GM19328 (cell line): Measurements from ENCODE around the gene PCP2.

Source experiments
- ATAC-seq: cut with Tn5 transposase; IDR thresholded peaks from one replicate; pipeline ENCODE4 v1.9.1; 2021; ENCODE audit warnings: mild to moderate bottlenecking, moderate library complexity; ENCODE audit not compliant: unreplicated experiment

Gene PCP2

DNA sequence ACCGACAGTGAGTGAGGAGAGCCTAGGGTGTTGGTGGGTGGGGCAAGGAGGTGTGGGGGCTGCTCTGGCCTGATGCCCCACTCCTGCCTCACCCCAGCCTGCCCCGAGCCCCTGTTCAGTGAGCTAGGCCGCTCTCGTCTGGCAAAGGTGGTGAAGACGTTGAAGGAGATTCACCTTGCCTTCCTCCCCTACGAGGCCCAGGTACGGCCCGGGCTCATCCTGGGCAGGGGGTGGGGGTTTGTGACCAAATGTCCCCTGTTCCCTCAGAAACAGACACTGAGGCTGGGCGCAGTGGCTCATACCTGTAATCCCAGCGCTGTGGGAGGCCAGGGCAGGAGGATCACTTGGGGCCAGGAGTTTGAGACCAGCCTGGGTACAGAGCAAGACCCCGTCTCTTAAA is 7.3 kb upstream of the PCP2 start:
- ATAC-seq, result no peak

DNA sequence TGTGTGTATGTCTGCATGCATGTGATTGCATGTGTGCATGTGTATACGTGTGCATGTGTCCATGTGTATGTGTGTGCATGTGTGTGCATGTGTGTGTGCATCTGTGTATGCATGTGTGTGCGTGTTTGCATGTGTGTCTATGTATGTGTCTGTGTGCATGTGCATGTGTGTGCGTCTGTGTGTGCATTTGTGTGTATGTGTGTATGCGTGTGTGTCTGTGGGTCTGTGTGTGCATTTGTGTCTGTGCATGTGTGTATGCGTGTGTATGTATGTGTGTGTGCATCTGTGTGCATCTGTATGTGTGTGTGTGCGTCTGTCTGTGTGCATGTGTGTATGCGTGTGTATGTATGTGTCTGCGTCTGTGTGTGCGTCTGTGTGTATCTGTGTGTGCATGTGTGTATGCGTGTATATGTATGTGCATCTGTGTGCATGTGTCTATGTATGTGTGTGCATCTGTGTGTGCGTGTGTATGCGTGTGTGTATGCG is 6.4 kb upstream of the PCP2 start:
- ATAC-seq, result no peak

DNA sequence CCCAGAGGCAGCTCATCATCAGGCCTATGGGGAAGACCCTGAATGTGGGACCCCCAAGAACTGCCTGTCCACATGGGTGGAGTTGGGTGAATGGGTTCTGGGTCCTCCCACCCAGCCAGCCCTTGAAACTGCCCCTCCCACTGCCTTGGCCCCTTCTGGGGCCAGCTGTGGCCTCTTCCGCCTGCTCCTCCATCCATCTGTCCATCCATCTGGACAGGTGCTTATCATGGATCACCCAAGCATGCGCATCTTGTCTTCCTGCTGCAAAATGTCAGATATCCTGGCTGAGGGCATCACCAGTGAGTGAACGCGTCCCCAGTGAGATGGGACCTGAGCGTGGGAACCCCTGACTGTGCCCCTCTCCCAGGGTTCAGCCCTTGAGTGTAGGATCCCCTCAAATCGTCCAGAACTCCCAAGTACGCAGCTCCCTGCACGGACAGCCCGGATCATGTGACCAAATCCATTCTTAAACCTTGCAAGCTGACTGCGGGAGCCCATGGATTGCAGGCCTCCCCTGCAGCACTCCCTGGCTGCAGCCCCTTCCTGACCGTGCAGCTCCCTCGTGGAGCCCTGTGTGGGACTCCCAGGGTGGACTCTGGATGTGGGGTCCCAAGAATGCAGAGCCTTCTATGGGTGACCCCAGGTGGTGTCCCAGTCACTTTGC is 5.4 kb upstream of the PCP2 start:
- no peak for ATAC-seq

DNA sequence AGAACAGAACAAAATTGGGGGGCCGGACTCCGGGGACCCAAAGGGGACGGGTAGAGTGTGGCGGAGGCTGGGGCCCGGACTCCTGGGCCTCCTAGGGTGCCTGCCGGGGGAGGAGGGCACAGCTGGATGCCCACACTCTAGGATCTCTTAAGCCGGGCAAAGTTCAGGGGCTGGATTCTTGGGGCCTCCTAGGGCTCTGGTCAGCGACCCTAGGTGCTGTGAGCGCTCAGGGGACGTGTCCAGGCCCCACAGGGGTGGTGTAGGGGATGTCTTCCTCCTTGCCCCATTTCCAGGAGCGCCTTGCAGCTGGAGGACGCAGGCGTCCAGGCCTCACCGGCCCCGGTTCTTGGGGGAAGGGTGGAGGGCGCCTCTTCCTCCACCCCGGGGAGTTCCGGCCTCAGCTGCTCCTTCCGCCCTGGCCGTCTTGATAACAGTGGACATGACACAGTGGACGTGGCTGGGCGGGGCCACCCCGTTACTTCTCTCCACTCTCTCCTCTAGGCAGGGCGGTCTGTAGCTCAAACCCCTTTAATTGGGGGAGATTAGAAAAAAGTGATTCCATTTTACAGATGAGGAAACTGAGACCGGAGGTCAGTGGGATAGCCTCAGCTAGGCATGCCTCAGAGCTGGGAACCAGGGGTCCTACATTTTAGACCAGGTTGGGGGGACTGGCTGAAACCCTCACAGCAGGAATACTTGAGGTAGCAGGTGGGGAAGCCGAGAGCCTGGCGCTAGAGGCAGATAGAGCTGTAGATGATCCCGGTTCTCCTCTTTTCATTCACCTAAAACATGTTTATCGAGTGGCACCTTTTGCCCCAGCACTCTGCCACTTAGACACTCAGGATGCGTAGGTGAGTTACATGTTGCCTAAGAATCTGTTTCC is 4.1 kb upstream of the PCP2 start:
- ATAC-seq, result peak; percentile 15

DNA sequence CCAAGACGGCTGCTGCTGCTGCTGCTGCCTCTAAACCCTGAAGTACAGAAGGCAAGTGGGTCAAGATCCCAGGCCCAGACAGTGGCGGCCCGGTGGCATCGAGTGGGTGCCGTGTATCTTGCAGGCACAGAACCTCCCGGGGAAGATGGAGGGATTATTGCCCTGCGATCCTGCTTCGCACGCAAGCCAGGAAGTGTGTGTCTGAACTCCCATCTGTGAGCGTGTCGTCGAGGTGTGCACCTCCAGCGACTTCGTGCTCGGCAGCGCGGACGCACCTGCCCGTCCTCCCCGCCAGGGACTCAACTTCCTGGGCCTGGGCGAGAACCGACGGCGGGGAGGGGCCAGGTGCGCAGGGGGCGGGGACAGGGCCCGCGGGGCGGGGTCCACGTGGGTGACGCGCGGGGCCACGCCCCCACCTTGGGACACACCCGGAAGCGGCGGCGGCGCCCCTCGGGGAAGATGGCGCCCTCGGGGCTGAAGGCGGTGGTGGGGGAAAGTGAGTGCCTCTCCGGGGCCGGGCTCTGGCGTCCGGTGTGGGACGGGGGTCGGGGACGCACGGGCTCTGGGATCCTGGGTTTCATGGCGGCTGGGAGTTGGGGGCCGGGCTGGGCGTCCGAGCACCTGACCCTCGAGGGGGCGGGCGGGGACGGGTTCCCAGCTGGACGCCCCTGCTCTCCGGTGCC is 3.3 kb upstream of the PCP2 start, which contains the start of gene STXBP2:
STXBP2 (plus strand) TSS at position 420 of the 683 bp plus-strand sequence; CDS start at position 460, 40 bp downstream.
- peak; percentile 61 for ATAC-seq

DNA sequence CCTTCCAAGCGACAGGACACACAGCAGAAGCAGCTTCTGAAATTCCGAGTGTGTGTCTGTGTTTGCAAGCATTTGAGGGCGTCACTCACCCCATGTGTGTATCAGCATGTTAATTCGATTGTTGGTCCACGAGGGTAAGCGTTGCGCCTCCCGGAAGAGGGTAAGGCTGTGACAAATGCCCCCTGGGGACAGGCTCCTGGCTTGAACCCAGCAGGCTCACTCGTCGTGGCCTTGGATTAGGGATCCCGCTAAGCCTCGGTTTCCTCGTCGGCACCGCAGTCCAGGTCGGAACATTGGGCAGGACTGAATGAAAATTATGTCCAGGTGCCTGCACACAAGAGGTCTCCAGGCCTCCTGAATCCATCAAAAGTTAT is 2.8 kb upstream of the PCP2 start:
- ATAC-seq, result no peak

DNA sequence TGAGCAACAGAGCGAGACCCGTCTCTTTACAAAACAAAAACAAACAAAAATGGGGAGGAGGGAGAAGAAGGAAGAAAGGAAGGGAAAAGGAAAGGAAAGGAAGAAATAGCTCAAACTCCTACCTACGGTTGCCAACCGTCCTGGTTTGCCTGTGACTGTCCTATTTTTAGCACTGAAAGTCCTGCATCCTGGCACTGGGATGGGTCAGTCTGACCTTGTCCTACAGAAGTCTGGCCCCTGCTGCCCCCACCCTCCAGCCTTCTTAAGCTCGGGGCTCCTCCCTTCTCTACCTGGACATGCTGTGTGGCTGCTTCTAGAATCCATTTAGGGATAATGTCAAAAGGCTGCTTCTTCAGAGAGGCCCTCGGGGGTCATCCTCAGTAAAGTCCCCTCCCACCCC is 2.2 kb upstream of the PCP2 start:
- ATAC-seq, result no peak

DNA sequence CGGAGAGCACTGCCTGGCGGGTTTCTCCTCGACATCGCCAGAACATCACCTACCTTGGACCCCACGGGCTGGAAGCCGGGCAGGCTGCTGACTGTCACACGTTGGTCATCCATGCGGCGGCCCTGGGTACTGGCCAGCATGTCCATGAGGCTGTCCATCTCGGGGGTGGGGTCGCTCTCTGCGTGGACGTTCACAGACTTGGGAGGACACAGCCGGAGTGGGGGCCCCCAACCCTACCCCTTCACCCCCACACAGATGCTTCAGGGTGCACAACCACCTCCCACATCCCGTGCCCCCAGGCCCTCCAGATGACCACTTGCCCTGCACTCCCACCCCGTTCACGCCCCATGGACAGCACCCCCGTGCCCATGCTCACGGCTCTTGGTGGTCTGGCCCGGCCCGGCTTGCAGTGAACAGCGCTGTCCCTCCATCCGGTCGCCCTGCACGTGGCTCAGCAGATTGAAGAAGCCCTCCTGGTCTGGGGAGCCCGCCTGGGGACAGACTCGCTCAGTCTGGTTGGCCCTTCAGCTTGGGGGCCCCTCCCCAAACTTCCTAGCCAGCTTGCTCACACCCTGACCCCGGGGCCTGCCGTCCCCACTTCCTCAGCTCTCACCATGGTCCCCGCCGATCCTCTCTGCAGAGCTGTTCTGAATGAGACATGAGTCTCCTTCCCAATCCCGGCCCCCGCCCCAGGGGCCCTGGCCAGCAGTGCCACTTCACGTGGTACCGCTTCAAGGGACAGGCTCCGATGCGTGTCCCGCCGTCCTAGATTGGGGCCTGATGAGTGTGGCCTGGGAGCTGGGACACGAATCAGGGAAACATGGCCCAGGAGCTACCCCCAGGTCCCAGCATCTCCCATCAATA is 947 bp downstream of the PCP2 start:
- ATAC-seq, result no peak

DNA sequence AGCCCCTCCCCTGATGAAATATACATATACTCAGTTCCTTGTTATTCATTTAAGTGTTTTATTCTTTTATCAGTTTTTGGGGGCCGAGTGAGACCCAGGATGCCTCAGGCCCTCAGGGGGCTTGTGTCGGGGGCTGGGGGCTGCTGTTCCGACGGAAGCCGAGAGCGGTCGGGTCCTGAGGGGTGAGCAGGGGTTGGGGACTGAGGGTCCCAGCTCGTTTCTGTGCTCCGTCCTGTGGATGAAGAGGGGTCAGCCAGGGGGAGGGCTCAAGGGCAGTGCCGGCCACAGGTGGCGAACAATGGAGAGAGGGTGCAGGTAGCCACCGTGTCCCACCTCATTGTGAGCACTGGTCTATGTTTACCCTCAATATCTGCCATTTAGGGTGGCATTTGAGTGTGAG is 1.9 kb downstream of the PCP2 start:
- no peak for ATAC-seq

DNA sequence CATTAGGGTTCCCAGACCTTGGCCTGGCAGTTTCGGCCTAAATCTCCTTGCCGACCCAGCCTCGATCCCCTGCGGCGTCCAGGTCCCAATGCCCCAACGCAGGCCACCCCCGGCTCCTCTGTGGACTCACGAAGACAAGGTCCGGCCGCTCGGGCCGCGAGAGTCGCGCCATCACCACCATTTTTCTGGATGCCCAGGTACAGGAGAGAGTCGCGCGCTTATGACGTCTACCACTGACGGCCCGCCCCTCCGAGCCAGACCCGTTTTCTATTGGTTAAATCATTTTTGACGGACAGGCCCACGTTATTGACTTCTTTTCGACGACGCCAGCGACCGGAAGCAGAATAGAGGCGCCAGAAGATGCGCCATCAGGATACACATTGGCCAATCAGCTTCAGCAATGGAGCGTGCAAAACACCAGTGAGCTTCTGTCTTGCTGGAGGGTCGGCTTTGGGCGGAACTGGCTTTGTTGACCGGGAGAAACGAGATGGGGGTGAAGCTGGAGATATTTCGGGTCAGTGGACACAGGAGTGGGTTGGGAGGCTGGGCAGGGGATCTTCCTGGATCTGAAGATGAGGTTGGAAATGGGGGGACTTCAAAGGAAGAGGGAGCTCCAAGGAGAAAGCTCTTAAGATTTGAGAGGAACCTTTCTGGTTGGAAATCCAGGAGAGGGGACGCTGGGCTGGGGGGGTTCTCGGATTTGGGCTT is 4.0 kb downstream of the PCP2 start, which contains the start of the genes PET100 and XAB2:
PET100 (plus strand) TSS at position 447 of the 708 bp plus-strand sequence; CDS start at position 488, 41 bp downstream.
XAB2 (minus strand) TSS at position 199 of the 708 bp plus-strand sequence; CDS start at position 181, 18 bp downstream.
- ATAC-seq, result peak; percentile 92

DNA sequence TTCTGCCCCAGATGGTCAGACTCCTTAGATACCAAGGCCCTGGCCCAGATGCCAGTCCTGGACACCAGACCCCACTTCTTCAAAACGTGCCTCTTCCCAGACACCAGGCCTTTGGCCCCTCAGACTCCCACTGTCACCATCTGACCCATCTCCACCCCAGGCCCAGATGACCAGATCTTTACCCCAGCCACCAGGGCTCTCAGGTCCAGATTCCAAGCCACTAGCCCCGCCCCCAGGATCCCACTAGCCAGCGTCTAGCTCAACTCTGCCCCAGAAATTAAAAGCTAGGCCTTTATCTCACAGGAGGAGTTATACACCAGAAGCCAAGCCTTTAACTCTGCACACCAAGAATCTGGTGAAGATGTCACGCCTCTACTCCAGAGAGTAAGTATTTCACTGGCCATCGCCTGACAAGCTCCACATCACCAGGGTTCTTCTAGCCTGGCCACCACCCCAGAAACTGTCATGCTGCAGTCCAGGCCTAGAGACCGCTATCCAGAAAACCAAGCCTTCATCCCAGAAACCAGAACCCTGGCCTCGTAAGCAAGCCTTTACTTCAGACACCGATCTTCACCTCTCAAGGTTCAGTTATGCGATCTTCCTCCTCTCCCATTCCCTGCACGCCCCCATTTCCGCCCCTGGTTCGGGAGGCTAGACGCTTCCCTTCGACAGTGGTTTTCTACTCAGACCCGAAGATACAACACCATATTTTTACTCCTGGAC is 4.8 kb downstream of the PCP2 start:
- ATAC-seq, result no peak

DNA sequence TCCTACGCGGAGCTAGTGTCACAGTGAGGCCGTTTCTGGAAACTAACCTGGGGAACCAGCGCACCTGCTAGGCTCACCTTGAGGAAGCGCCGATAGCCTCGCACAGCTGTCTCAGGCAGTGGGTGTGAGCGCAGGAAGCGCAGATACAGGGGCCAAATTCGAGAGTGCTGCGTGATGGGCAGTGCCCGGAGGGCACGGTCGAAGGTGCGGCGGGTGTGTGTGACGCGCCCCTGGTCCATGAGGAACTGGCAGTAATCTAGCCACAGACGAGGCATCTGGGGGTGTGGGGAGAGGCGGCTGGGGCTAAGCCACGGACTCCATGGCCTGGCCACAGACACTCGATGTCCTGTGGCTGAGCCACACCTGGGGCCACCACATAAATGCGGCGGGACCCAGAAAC is 6.4 kb downstream of the PCP2 start:
- no peak for ATAC-seq

DNA sequence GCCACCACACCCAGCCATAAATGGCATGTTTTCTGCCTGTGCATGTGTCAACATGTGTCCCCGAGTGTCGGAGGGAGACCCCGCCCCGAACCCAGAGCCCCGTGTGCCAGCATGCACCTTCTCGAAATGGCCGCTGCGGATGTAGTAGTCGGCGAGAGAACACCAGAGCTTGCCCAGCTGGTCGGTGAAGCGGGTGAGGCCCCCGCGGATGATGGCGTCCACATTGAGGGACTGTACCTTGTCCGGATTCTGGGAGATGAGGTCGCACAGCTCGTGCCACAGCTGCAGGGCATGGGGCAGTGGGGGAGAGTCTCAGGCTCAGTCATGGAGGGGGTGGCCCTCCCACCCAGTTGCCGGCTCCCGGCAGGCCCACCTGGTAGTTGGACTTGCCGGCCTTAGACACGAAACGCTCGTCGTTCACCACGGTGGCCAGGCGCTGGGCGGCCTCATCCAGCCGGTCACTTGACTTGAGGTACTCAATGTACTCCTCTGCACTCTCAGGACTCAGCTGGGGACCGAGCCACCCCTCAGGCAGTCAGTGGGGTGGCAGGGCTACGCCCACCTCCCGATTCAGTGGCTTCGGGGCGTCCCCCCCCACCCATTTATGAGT is 7.7 kb downstream of the PCP2 start:
- ATAC-seq, result no peak

DNA sequence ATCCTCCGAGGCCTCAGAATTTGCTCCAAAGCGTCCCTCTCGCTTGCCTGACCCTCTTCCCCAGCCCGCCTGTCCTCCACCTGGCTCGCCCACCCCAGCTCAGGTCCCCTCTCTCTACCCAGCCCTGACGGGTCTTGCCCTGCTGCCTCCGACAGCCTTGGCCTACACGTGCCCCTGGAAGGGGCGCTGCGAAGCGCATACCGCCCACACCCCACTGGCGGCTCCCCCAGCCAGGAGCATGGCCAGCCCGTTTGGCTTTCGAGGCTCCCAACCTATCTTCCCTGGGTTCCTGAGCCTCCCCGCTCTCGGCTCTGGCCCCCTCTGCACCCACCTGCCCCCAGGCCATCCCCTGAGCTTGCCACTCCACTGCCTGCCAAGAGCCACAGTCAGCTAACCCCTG is 8.7 kb downstream of the PCP2 start:
- ATAC-seq, result no peak

DNA sequence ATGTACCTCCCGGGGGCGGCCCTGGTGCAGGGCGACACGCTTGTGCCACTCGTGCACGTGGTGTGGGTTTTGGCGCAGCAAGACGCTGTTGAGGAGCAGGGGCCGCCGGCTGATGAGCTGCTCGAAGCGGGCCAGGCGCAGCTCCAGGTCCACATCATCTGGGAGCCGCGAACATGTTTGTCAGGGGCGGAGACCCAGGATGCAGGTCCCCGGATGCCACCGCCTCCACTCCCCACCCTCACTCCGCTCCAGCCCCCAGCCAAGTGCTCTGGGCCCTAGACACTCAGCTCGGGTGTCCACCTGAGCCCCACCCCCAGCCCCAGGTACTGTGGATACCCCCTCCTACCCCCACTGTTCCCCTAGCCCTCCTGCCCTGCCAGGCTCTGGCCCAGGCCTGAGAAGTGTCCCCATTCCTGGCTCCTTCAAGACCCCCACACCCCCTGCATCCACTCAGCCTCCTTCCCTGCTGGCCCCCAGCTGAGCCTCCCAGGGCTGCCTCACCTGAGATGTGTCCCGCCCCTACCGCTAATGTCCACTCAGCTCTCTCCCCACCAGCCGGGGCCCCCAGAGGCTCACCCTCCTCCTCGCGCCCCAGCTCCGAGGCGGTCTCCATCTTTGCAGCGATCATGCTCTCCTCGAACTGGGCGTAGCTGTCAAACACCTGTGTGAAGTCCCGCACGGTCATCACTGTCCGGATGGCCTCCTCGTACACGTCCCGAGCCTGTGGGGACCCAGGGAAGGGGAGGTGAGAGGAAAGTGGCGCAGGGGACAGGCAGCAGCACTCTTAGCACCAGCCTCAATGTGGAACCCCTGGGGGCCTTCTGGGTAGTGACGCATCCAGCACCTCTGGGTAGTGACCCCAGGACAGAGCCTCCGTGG is 9.6 kb downstream of the PCP2 start:
- ATAC-seq, result no peak

DNA sequence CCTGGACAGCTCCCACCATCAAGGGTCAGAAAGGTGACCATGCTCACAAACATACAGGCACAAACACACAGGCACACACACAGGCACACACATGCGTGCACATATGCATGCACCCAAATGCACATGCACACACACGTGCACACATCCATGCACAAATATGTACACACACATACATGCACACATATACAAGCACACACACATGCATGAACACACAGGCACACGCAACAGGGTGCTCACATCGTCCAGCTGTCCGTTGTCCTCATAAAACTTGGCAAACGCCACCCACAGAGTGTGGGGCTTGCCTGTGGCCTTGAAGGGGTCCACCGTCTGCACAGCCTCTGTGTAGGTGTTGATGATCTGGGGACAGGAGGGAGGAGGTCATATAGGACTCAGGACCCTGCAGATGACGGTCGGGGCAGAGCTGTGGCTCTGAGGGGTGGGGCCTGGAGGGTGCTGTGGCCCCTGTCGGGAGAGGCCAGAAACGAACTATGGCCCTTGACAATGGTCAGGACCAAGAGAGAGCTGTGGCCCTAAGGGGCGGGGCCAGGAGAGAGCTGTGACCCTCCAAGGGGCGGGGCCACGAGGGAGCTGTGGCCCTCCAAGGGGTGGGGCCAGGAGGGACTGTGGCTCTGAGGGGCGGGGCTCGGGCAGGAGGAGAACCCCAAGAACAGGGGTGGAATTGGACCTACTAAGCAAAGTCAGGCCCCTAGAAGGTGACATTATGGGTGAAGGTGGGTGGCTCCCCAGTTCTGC is 10.4 kb downstream of the PCP2 start:
- ATAC-seq, result no peak
